K562 (cell line): ENCODE measurements around the gene UBQLNL. TPM values are rescaled to one million over a fixed set of nuclear protein-coding genes. Genes with fewer than 3 reads are reported as not detected.

ENCODE experiments used
- CBFA2T3 ChIP-seq: fragments of 450-650 bp; IDR thresholded peaks from 2 replicates; pipeline ENCODE4 v1.6.1; 2017
- HDGF ChIP-seq: fragments of 450-650 bp; IDR thresholded peaks from 2 replicates; pipeline ENCODE4 v1.6.1; 2016
- JUND ChIP-seq, 2 experiments: IDR thresholded peaks; 2 replicates in 1 of 2; 3 replicates in 1 of 2; pipeline ENCODE4 v1.6.1; 2011; ENCODE audit warnings: borderline replicate concordance in 2 of 2, low read depth in 2 of 2, low read length in 2 of 2, improper control_type of control experiment in 1 of 2, missing biosample characterization in 1 of 2, missing genetic modification characterization in 1 of 2, missing genetic modification reagents in 1 of 2
- MNT ChIP-seq, 2 experiments: fragments of 450-650 bp; conservative IDR thresholded peaks; 2 replicates each; pipeline ENCODE4 v1.6.1; 2017; ENCODE audit warnings: mild to moderate bottlenecking in 2 of 2, moderate library complexity in 2 of 2
- RBBP5 ChIP-seq: fragments of 200-600 bp; sonication (generic); IDR thresholded peaks from 2 replicates; pipeline ENCODE4 v1.6.1; 2012; ENCODE audit warnings: borderline replicate concordance, mild to moderate bottlenecking, low read length, control low read depth, inconsistent platforms; ENCODE audit not compliant: insufficient read depth, poor library complexity, severe bottlenecking
- RBM39 ChIP-seq: fragments of 200-400 bp; formaldehyde crosslinking; optimal IDR thresholded peaks from 2 replicates; pipeline ENCODE3; 2018; ENCODE audit warnings: low read depth, low read length
- SOX6 ChIP-seq: fragments of 450-650 bp; IDR thresholded peaks from 2 replicates; pipeline ENCODE4 v1.6.1; 2014; ENCODE audit warnings: mild to moderate bottlenecking
- TEAD4 ChIP-seq, 2 experiments: sonication (generic) in 1 of 2; formaldehyde crosslinking in 1 of 2; IDR thresholded peaks; 2 replicates each; pipeline versions ENCODE4 v1.6.1 to v1.8.0; 2012 to 2022; ENCODE audit warnings: borderline replicate concordance in 1 of 2, inconsistent platforms in 1 of 2, low read length in 1 of 2, mild to moderate bottlenecking in 1 of 2, missing genetic modification reagents in 1 of 2
- ZBTB11 ChIP-seq, 3 experiments: fragments of 200-800 bp in 1 of 3; fragments of 250-450 bp in 1 of 3; fragments of 450-650 bp in 1 of 3; sonication (Bioruptor Pico) in 1 of 3; sonication (Bioruptor generic) in 1 of 3; formaldehyde crosslinking in 1 of 3; IDR thresholded peaks; 2 replicates each; pipeline versions ENCODE4 v1.6.1 to v1.8.0; 2016 to 2022; ENCODE audit warnings: mild to moderate bottlenecking in 2 of 3, missing genetic modification characterization in 2 of 3, missing compliant biosample characterization in 1 of 3, moderate library complexity in 1 of 3
- polyA plus RNA-seq, 8 experiments: library from polyadenylated mRNA; depleted of rRNA in 4 of 8; stranded (reverse) in 5 of 8; unstranded in 3 of 8; fragments of >200 nt; fragmentation: Nextera tagmentation in 2 of 8; fragmentation: Illumina TruSeq in 1 of 8; extraction: Ambion mirVana in 2 of 8; extraction: Trizol in 1 of 8; gene quantifications; 2 replicates each; pipeline versions ENCODE4 v1.2.1 to v1.2.3, GENCODE V29; 2011 to 2014; ENCODE audit warnings: inconsistent platforms in 1 of 8, missing spikeins in 1 of 8
- total RNA-seq, 7 experiments: library from RNA; depleted of rRNA in 6 of 7; stranded (reverse); fragments of >200 nt in 6 of 7; fragmentation: Illumina TruSeq in 2 of 7; extraction: Trizol in 2 of 7; gene quantifications; 2 replicates each; pipeline versions ENCODE4 v1.2.1 to v1.2.3, GENCODE V29; 2011 to 2021; ENCODE audit warnings: low replicate concordance in 1 of 7
- TF ChIP-seq, protein P1 (sequence below): fragments of 450-650 bp; IDR thresholded peaks from 2 replicates; pipeline ENCODE4 v1.6.1; 2017; ENCODE audit warnings: antibody characterized with exemption, mild to moderate bottlenecking

The UBQLNL gene
- total and polyA plus RNA-seq, 9 of the 15 experiments (the other 6 are each of a cell fraction or from before 2014, with no cell fraction given): 0.07 to 0.27 (median 0.14) TPM

GRCh38 chr11:5531053-5531831 lies 14.7 kb upstream of the UBQLNL start (continued):
- TF ChIP-seq, protein P1, sequence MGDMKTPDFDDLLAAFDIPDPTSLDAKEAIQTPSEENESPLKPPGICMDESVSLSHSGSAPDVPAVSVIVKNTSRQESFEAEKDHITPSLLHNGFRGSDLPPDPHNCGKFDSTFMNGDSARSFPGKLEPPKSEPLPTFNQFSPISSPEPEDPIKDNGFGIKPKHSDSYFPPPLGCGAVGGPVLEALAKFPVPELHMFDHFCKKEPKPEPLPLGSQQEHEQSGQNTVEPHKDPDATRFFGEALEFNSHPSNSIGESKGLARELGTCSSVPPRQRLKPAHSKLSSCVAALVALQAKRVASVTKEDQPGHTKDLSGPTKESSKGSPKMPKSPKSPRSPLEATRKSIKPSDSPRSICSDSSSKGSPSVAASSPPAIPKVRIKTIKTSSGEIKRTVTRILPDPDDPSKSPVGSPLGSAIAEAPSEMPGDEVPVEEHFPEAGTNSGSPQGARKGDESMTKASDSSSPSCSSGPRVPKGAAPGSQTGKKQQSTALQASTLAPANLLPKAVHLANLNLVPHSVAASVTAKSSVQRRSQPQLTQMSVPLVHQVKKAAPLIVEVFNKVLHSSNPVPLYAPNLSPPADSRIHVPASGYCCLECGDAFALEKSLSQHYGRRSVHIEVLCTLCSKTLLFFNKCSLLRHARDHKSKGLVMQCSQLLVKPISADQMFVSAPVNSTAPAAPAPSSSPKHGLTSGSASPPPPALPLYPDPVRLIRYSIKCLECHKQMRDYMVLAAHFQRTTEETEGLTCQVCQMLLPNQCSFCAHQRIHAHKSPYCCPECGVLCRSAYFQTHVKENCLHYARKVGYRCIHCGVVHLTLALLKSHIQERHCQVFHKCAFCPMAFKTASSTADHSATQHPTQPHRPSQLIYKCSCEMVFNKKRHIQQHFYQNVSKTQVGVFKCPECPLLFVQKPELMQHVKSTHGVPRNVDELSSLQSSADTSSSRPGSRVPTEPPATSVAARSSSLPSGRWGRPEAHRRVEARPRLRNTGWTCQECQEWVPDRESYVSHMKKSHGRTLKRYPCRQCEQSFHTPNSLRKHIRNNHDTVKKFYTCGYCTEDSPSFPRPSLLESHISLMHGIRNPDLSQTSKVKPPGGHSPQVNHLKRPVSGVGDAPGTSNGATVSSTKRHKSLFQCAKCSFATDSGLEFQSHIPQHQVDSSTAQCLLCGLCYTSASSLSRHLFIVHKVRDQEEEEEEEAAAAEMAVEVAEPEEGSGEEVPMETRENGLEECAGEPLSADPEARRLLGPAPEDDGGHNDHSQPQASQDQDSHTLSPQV: peak; percentile 32; the same call in 1 of the 2 replicates
- TF ChIP-seq MNT (conservative IDR thresholded peaks at IDR 0.05) (peak in 1 of 2 experiments; percentile 40; a peak in 1 of 4 replicates), ZBTB11 (CRISPR knock-in tag; IDR thresholded peaks at IDR 0.05) (no peak), RBM39 (no peak), SOX6 (peak; percentile 68), TEAD4 (IDR thresholded peaks at IDR 0.05; ENCODE audit: low read length) (peak; percentile 67; the same call in 1 of the 2 replicates), TEAD4 (CRISPR knock-in tag; IDR thresholded peaks at IDR 0.05; ENCODE audit: borderline replicate concordance) (no peak), RBBP5 (peak; percentile 25), CBFA2T3 (peak; percentile 73), HDGF (peak; percentile 18; the same call in 1 of the 2 replicates), JUND (IDR thresholded peaks at IDR 0.05; ENCODE audit: borderline replicate concordance, low read depth, low read length) (0 out of 2 replicates have a peak, but pooled peaks have one; percentile 28), JUND (tag; IDR thresholded peaks at IDR 0.05; ENCODE audit: borderline replicate concordance, low read depth, low read length) (peak; percentile 42; the same call in 1 of the 3 replicates)
